DND-41 (cell line): Measurements from ENCODE around the gene MAPKBP1.

Experiments
- ATAC-seq: fragments of 200-7000 bp; cut with Tn5 transposase; 3 replicates; pipeline ENCODE4 v1.9.1; 2021; ENCODE audit warnings: low read depth; ENCODE audit not compliant: insufficient read depth
- DNase-seq: peaks from one replicate; pipeline ENCODE4 v3.0.0-alpha.2; 2020
- H2AFZ ChIP-seq: 2 replicates; pipeline ENCODE4 v1.6.0; 2012; ENCODE audit warnings: low read depth, low read length
- H3K27ac ChIP-seq: 2 replicates; pipeline ENCODE4 v1.5.1; 2012; ENCODE audit warnings: low read length, inconsistent platforms
- H3K27me3 ChIP-seq: fragments of 200-600 bp; sonication (generic); 2 replicates; pipeline ENCODE4 v1.6.0; 2012; ENCODE audit warnings: low read length, mild to moderate bottlenecking, inconsistent platforms; ENCODE audit not compliant: insufficient read depth, poor library complexity
- H3K36me3 ChIP-seq: 2 replicates; pipeline ENCODE4 v1.5.1; 2012; ENCODE audit warnings: low read length, inconsistent platforms; ENCODE audit not compliant: insufficient read depth
- H3K4me1 ChIP-seq: 2 replicates; pipeline ENCODE4 v1.5.1; 2012; ENCODE audit warnings: mild to moderate bottlenecking, low read length; ENCODE audit not compliant: insufficient read depth
- H3K4me2 ChIP-seq: 2 replicates; pipeline ENCODE4 v1.6.0; 2012; ENCODE audit warnings: mild to moderate bottlenecking, moderate library complexity, low read length, inconsistent platforms; ENCODE audit not compliant: insufficient read depth
- H3K4me3 ChIP-seq, 2 experiments: fragments of 200-600 bp in 1 of 2; shearing (Covaris generic) in 1 of 2; 2 replicates each; pipeline ENCODE4 v1.5.1; 2012 to 2016; ENCODE audit warnings: inconsistent platforms in 2 of 2, low read length in 2 of 2, mild to moderate bottlenecking in 2 of 2, low read depth in 1 of 2, moderate library complexity in 1 of 2
- H3K79me2 ChIP-seq: 2 replicates; pipeline ENCODE4 v1.6.0; 2012; ENCODE audit warnings: low read length, inconsistent platforms; ENCODE audit not compliant: insufficient read depth
- H3K9ac ChIP-seq: 2 replicates; pipeline ENCODE4 v1.6.0; 2012; ENCODE audit warnings: low read depth, mild to moderate bottlenecking, inconsistent platforms, low read length, moderate library complexity
- H3K9me3 ChIP-seq: 2 replicates; pipeline ENCODE4 v1.5.1; 2012; ENCODE audit warnings: low read length, moderate library complexity, mild to moderate bottlenecking, inconsistent platforms; ENCODE audit not compliant: insufficient read depth, severe bottlenecking
- H4K20me1 ChIP-seq: 2 replicates; pipeline ENCODE4 v1.6.0; 2012; ENCODE audit warnings: low read length; ENCODE audit not compliant: insufficient read depth
- CTCF ChIP-seq: IDR thresholded peaks from 2 replicates; pipeline ENCODE4 v1.5.1; 2012; ENCODE audit warnings: borderline replicate concordance, low read length, moderate library complexity, mild to moderate bottlenecking; ENCODE audit not compliant: poor library complexity, severe bottlenecking; ENCODE audit errors: extremely low read depth
- EZH2 ChIP-seq: IDR thresholded peaks from 3 replicates; pipeline ENCODE4 v1.6.1; 2012; ENCODE audit warnings: borderline replicate concordance, low read depth, mild to moderate bottlenecking, moderate library complexity, low read length, inconsistent platforms; ENCODE audit not compliant: severe bottlenecking

The MAPKBP1 gene

GRCh38 chr15:41792000-41792637, 17.8 kb downstream of the MAPKBP1 start:
- no peaks in the 10 kb centered on the region for H3K36me3 ChIP-seq
- H3K4me3 ChIP-seq, result no peak overlapping the region
- H3K9me3 ChIP-seq, result no peaks in the 10 kb centered on the region
- peaks cover 32% of the 10 kb centered on the region; the same call in 1 of the 2 replicates for H3K79me2 ChIP-seq
- peaks cover 28% of the 10 kb centered on the region for H3K4me1 ChIP-seq
- H3K4me2 ChIP-seq, result no peak overlapping the region
- DNase-seq (no peak), ATAC-seq (no peak)
- peaks cover 3% of the 10 kb centered on the region; the same call in 1 of the 2 replicates for H4K20me1 ChIP-seq
- H3K27me3 ChIP-seq, result no peaks in the 10 kb centered on the region
- no peak overlapping the region for H2AFZ ChIP-seq
- H3K9ac ChIP-seq, result no peak overlapping the region
- H3K27ac ChIP-seq, result no peak overlapping the region
- TF ChIP-seq EZH2 (no peak), CTCF (no peak)

- Histone ChIP-seq H3K4me1 (peaks cover 28% of the 10 kb centered on the region), H3K4me3 (no peak overlapping the region), H4K20me1 (no peaks in the 10 kb centered on the region; the same call in 1 of the 2 replicates), H3K79me2 (peaks cover 31% of the 10 kb centered on the region; the same call in 1 of the 2 replicates), H3K36me3 (no peaks in the 10 kb centered on the region), H3K9ac (no peak overlapping the region), H3K27ac (no peak overlapping the region), H2AFZ (no peak overlapping the region), H3K9me3 (no peaks in the 10 kb centered on the region), H3K27me3 (no peaks in the 10 kb centered on the region), H3K4me2 (no peak overlapping the region)
- DNase-seq (no peak), ATAC-seq (no peak)
- no peak for TF ChIP-seq EZH2
- no peak for TF ChIP-seq CTCF
Observed at GRCh38 chr15:41794081-41794480, 19.8 kb downstream of the MAPKBP1 start.

- Histone ChIP-seq H3K4me2 (no peak overlapping the region), H3K36me3 (peaks cover 16% of the 10 kb centered on the region), H3K4me3 (no peak overlapping the region)
Observed at GRCh38 chr15:41795996-41796856, 21.9 kb downstream of the MAPKBP1 start.

More at GRCh38 chr15:41795996-41796856, 21.9 kb downstream of the MAPKBP1 start:
- Histone ChIP-seq H3K27ac (no peak overlapping the region), H2AFZ (no peak overlapping the region), H3K9ac (no peak overlapping the region), H3K4me1 (peaks cover 9% of the 10 kb centered on the region), H4K20me1 (no peaks in the 10 kb centered on the region), H3K27me3 (no peaks in the 10 kb centered on the region), H3K9me3 (no peaks in the 10 kb centered on the region), H3K79me2 (peaks cover 20% of the 10 kb centered on the region; the same call in 1 of the 2 replicates)
- no peak for DNase-seq
- no peak for ATAC-seq
- TF ChIP-seq EZH2, result no peak
- no peak for TF ChIP-seq CTCF
